Lower leg skin (tissue), 3 donors: ENCODE measurements around the gene CLEC6A.

Source experiments
- CTCF ChIP-seq, 3 donors: fragments of 450-650 bp; IDR thresholded peaks; one replicate each; pipeline ENCODE4 v1.5.1; 2016; ENCODE audit warnings: antibody characterized with exemption in 3 of 3, mild to moderate bottlenecking in 3 of 3, moderate library complexity in 2 of 3
- POLR2A ChIP-seq, 2 donors: fragments of 450-650 bp; IDR thresholded peaks; one replicate each; pipeline ENCODE4 v1.6.1; 2016 to 2017; ENCODE audit warnings: antibody characterized with exemption in 2 of 2, mild to moderate bottlenecking in 1 of 2, moderate library complexity in 1 of 2

GRCh38 chr12:8513256-8513655 is 57.5 kb downstream of the CLEC6A start, which contains the start of gene CLEC4D:
- TF ChIP-seq CTCF (IDR thresholded peaks at IDR 0.05) (no peak), POLR2A (IDR thresholded peaks at IDR 0.05) (no peak)
